DOHH2 (cell line): Measurements from ENCODE around the gene ASPRV1.

ENCODE experiments used
- EZH2phosphoT487 ChIP-seq: fragments of 200-600 bp; sonication (generic); IDR thresholded peaks from 2 replicates; pipeline ENCODE4 v1.6.1; 2017; ENCODE audit warnings: borderline replicate concordance, mild to moderate bottlenecking, antibody characterized with exemption, low read length, moderate library complexity, mixed read lengths
- TF ChIP-seq, protein P1 (sequence below): fragments of 200-600 bp; sonication (generic); IDR thresholded peaks from one replicate; pipeline ENCODE4 v1.5.1; 2014; ENCODE audit warnings: antibody characterized with exemption, mild to moderate bottlenecking, low read depth, low read length; ENCODE audit not compliant: poor library complexity, severe bottlenecking

DNA sequence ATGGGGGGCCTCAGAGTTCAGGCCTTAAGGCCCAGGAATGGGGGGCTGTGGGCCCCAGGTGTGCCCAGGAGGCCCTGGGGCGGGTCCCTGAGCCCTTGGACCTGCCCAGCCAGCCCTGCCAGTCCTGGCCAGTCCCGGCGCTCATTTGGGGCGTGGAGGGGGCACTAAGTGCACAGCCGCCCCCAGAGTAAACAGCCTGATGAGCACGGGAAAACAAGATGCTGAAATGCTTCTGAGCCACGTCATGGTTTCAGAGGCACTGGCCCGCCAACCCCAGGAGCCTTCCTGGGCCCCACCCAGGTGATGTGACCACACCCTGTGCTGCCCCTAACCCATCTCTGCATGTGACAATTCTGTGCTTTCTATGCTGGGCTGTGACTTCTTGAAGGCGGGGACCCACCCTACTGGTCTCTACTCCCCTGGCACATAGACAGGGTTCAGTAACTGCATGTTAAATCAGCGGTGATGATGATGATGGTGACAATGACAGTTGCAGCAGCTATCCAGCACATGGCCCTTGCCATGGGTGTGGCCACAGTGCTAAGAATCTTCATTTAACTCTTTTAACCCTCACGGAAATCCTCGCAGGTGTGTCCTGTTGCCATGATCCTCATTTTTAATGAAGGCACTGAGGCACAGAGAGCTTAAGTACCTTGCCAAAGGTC lies 28.1 kb upstream of the ASPRV1 start:
- TF ChIP-seq, protein P1, sequence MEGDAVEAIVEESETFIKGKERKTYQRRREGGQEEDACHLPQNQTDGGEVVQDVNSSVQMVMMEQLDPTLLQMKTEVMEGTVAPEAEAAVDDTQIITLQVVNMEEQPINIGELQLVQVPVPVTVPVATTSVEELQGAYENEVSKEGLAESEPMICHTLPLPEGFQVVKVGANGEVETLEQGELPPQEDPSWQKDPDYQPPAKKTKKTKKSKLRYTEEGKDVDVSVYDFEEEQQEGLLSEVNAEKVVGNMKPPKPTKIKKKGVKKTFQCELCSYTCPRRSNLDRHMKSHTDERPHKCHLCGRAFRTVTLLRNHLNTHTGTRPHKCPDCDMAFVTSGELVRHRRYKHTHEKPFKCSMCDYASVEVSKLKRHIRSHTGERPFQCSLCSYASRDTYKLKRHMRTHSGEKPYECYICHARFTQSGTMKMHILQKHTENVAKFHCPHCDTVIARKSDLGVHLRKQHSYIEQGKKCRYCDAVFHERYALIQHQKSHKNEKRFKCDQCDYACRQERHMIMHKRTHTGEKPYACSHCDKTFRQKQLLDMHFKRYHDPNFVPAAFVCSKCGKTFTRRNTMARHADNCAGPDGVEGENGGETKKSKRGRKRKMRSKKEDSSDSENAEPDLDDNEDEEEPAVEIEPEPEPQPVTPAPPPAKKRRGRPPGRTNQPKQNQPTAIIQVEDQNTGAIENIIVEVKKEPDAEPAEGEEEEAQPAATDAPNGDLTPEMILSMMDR = no peak
- TF ChIP-seq EZH2phosphoT487 = no peak
